ENCODE measurements around the gene ZNF189. TPM values are rescaled to one million over a fixed set of nuclear protein-coding genes. Genes with fewer than 3 reads are reported as not detected.

Gene ZNF189
- total RNA-seq (10 to 100 TPM; 32.6 to 42.8 TPM), polyA plus RNA-seq (ENCODE audit: insufficient read depth, low read depth, low replicate concordance) (24.0 TPM)
- long read RNA-seq, donor 1, transcript ZNF189-203 (3 exons, 3,134 nt), result minor isoform, 5 of 14 reads
- long read RNA-seq, donor 1, transcript ZNF189-202 (3 exons, 3,021 nt), result major isoform, 7 of 14 reads
- long read RNA-seq, donor 1, partial matches to known transcripts, result 0 of 14 reads
- long read RNA-seq, donor 1, other reads (novel, unspliced or antisense), result 0 of 14 reads
- long read RNA-seq, donor 2, partial matches to known transcripts, result 0 of 5 reads
- long read RNA-seq, donor 2, other reads (novel, unspliced or antisense), result 0 of 5 reads

DNA sequence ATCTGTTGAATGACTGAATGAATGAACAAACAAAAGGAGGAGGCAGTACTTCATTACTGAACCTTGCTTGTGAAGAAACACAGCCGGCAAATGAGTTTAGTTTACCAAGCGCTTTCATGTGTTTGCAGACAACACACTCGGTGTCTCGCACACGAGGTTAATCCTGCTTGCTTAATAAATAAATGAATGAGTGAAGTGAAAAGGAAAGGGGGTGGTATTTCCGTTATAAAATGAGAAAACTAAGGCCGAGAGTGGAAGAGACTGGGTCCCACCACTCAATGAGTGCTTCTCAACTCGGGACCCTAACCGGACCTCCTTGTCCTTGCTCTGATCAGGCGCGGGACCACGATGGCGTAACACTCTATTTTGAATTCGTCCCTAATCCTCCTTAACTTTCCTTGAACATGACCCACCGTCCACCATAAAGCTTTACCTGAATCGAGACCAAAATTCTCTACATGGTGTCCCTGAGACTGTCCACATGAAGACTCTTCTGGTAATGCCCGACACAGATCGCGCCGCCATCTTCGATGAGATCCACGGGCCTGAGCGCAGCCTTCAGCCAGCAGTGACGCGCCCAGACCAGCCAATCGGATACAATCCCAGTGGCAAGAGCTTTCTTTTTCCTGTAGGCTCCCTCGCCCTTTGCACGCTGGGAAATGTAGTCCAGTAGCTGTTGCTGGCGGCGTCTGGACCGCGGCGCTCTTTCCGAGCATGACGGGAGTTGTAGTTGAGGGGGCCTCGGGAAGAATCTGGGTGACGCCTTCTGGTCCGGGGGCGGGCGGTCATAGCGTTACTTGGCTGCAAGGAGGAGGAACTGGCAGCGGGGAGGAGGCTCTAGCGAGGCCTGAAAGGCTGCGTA is at the start of gene ZNF189, which contains the start of gene MRPL50:
Gene ZNF189 (plus strand): TSS at position 784 of the 862 bp plus-strand sequence. CDS start 306 bp downstream, outside the sequence.
Gene MRPL50 (minus strand): TSS at position 551 of the 862 bp plus-strand sequence. CDS start 26 bp downstream, at position 525.
- Histone ChIP-seq H3K27me3 (no peaks in the 10 kb centered on the region), H3K36me3 (ENCODE audit: low read depth, missing control alignments) (peaks cover 4% of the 10 kb centered on the region), H3K4me3 (peak within 1 kb of the TSS; percentile 78), H3K4me1 (peaks cover 13% of the 10 kb centered on the region), H3K27ac (peak within 1 kb of the TSS; percentile 94 to 95), H3K9me3 (no peaks in the 10 kb centered on the region)
- DNase-seq, result peak; percentile 100
- intact Hi-C loops (cut with DNase I; ENCODE audit: low total_unique reads), result no loop called here
- 0% methylated on average over 40 to 44 of the region's 44 CpGs for WGBS, 2 donors
- TF ChIP-seq POLR2A (IDR thresholded peaks at IDR 0.05), result no peak
- TF ChIP-seq, protein P1, sequence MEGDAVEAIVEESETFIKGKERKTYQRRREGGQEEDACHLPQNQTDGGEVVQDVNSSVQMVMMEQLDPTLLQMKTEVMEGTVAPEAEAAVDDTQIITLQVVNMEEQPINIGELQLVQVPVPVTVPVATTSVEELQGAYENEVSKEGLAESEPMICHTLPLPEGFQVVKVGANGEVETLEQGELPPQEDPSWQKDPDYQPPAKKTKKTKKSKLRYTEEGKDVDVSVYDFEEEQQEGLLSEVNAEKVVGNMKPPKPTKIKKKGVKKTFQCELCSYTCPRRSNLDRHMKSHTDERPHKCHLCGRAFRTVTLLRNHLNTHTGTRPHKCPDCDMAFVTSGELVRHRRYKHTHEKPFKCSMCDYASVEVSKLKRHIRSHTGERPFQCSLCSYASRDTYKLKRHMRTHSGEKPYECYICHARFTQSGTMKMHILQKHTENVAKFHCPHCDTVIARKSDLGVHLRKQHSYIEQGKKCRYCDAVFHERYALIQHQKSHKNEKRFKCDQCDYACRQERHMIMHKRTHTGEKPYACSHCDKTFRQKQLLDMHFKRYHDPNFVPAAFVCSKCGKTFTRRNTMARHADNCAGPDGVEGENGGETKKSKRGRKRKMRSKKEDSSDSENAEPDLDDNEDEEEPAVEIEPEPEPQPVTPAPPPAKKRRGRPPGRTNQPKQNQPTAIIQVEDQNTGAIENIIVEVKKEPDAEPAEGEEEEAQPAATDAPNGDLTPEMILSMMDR (IDR thresholded peaks at IDR 0.05), result no peak

DNA sequence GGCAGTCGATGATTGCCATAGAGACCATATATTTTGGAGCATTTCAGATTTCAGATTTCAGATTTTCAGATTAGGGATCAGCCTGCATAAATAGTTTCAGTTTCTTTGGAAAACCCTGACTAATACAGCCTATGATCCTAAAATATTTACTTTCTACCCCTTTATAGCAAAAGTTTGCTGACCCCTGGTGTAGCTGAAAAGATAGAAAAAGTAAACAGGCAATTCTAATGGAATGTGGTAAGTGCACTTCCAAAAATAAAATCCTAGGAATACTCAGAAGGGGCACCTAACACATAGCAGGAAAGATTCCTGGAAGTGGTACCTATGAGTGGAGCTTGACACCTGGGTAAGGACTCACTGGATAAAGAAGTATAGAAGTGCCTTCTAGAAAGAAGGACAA is 48.4 kb upstream of the ZNF189 start:
- Histone ChIP-seq H3K4me3 (no peak overlapping the region), H3K27me3 (no peaks in the 10 kb centered on the region), H3K4me1 (no peaks in the 10 kb centered on the region), H3K9me3 (no peaks in the 10 kb centered on the region), H3K36me3 (ENCODE audit: low read depth, missing control alignments) (no peaks in the 10 kb centered on the region), H3K27ac (no peak overlapping the region)
- WGBS, 2 donors, result 93% methylated on average over 1 of the region's 1 CpG
- intact Hi-C loops (cut with DNase I; ENCODE audit: low total_unique reads), result no loop called here
- no peak for DNase-seq
- TF ChIP-seq POLR2A (IDR thresholded peaks at IDR 0.05), result no peak
- TF ChIP-seq, protein P1 (IDR thresholded peaks at IDR 0.05), result no peak

- no peak for TF ChIP-seq POLR2A (IDR thresholded peaks at IDR 0.05)
- TF ChIP-seq, protein P1 (IDR thresholded peaks at IDR 0.05), result no peak
- Histone ChIP-seq H3K9me3 (no peaks in the 10 kb centered on the region), H3K27ac (no peak overlapping the region), H3K27me3 (no peaks in the 10 kb centered on the region), H3K4me3 (no peak overlapping the region), H3K4me1 (no peaks in the 10 kb centered on the region), H3K36me3 (ENCODE audit: low read depth, missing control alignments) (no peaks in the 10 kb centered on the region)
- intact Hi-C loops (cut with DNase I; ENCODE audit: low total_unique reads), result no loop called here
- DNase-seq, result no peak
- WGBS, 2 donors, result 87 to 90% methylated on average over 6 of the region's 6 CpGs
Observed at GRCh38 chr9:101352892-101353463, 45.7 kb upstream of the ZNF189 start.

- Histone ChIP-seq H3K27ac (no peak overlapping the region), H3K27me3 (no peaks in the 10 kb centered on the region), H3K4me1 (no peaks in the 10 kb centered on the region), H3K9me3 (no peaks in the 10 kb centered on the region), H3K36me3 (ENCODE audit: low read depth, missing control alignments) (no peaks in the 10 kb centered on the region), H3K4me3 (no peak overlapping the region)
- TF ChIP-seq, protein P1 (IDR thresholded peaks at IDR 0.05), result no peak
- no peak for TF ChIP-seq POLR2A (IDR thresholded peaks at IDR 0.05)
- DNase-seq, result no peak
- intact Hi-C loops (cut with DNase I; ENCODE audit: low total_unique reads), result no loop called here
- 56 to 63% methylated on average over 2 of the region's 2 CpGs for WGBS, 2 donors
Observed at GRCh38 chr9:101353683-101354082, 45.0 kb upstream of the ZNF189 start.
